Activated T-cell treated with anti-CD3 and anti-CD28 coated beads, Interleukin-2, amount 50 U/mL, for 48 hours (primary cell): ENCODE measurements around the gene SRRD.
"Not testable (repeated sequence)": the region's sequence is repeated elsewhere in the genome, so short reads cannot be mapped to it uniquely, and the experiment has no call there.

Source experiments
- DNase-seq, 2 experiments: peaks; one replicate each; pipeline ENCODE4 v3.0.0-alpha.2; 2020

The SRRD gene, protein sequence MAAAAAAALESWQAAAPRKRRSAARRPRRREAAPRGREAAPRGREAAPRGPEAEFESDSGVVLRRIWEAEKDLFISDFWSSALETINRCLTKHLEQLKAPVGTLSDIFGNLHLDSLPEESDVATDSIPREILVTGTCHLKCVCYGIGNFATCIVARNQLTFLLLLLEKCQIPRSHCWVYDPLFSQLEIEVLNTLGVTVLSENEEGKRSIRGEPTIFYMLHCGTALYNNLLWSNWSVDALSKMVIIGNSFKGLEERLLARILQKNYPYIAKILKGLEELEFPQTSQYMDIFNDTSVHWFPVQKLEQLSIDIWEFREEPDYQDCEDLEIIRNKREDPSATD

DNA sequence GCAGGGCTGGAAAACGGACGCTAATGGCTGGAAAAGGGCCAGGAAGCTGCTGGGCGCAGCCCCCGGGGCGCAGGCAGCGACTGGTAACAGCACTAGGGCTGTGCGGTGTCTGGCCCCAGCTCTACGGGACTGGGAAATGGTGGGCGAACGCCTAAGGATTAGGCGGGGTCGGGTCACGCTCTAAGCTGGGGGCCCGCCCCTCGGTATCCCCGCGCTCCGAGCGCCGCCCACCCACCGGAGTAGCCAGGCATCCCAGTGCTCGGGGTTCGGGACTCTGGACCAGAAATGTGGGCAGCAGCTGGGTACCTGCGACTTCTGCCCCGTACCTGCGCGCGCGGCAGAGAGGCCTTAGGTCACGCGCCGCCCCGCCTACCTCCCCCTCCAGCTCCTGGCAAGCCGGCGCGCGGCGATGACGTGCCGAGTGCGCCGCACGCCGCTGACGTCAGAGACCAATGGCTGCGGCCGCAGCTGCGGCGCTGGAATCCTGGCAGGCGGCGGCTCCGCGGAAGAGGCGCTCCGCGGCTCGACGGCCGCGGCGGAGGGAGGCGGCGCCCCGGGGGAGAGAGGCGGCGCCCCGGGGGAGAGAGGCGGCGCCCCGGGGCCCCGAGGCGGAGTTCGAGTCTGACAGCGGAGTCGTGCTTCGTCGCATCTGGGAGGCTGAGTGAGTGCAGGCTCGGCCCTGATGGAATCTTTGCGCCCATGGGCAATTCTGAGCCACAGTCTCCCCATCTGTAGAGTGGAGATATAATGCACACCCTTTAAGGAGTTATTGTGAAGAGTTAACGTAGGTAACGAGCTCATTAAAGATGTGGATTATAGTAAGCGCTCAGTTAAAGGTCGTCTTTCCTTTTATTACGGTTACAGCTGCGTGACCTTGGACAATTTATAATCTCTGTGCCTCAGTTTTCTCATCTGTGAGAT is at the start of gene SRRD, which contains the start of gene HPS4:
SRRD (plus strand) TSS at position 439 of the 921 bp plus-strand sequence; CDS start at position 453, 14 bp downstream.
HPS4 (minus strand) TSS at position 345 of the 921 bp plus-strand sequence. CDS start 2,021 bp downstream, outside the sequence.
- peak; percentile 92 to 95 for DNase-seq

DNA sequence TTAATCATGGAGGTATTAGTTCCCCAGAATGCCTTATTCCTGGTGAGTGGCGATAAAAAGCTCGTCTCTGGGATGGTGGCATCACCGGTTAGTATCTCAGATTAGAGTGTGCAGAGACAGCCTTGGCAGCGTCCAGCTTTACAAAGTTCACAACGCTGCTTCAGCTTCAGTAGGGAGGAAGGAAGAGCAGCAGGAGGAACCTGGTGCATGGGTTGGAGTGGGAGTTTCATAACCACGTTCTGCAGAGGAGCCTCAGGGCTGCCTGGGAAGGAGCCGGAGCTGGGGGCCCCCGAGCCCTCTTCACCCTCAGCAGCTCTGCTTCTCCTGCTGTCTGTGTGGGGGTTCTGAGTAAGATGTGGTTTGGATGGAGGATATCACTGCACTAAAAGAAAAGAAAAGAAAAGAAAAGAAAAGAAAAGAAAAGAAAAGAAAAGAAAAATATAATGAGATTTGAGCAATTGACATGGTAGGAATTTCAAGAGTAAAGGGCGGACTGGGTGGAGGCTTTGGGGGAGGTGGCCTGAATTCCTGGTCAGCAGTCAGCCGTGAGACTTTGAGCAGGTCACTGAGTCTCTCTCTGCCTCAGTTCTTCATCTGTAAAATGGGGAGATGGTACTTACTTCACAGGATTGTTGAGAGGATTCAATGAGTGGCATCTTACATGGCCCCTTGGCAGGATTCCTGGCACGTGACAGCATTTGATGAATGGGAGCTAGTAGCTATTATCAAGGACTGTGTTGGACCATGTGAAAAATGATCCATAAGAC is 48.2 kb upstream of the SRRD start:
- no peak for DNase-seq

DNA sequence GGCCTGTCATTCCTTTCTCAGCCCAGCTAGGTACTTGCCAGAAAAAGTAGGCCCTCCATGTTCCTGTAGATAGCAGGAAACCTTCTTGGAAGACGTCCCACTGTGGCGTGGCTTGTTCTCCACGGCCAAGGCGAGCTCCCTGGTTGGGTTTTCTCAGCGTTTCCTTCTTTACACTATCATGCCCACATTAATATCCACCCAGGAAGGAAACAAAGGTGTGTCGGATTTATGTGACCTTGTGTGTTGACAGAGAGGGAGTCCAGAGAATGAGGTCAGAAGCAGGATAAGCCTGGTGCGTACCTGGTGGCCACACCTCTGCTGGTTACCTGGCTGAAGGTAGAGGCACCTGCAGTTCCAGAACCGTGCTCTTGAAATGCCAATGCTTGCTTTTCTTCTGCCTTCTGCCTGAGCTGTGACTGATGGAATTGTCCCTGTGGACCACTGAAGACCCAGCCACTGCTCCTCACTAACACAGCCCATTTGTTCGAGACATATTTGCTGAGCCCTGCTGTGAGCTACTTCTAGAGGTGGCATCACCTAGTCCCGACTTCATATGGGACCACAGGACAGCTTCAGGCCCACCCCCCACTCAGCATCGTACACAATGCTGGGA is 46.7 kb upstream of the SRRD start:
- DNase-seq, result no peak

DNA sequence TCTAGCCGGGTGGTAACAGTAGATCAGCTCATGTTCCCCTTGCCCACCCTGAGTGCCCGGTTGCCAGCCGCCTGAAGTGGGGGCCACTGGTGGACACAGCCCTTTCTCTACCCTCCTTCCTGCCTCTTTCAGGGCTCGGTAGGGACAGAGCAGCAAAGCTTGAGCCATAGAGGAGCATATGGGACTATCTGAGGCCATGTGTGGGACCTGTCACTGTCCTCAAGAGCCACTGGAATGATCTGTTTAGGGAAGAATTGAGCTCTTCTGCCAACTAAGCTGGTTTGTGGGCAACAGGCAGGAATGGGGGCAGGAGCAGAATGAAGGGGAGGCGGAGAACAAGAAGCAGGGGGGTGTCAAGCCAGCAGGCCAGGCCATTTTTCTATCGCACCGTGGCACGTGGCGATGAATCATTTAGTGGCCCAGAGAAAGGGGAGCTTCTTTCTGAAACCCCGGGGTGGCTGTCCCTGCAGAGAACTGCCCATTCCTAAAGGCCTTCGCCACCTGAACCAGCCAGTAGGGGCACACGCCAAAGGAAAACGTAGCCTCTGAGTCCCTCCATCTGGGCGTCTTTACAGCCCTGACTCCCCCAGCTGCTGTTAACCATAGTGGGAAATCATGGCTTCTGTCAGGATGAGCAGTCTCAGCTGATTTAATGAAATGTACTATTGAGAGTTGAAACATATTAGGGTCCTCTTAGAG is 45.8 kb upstream of the SRRD start:
- DNase-seq, result no peak

DNA sequence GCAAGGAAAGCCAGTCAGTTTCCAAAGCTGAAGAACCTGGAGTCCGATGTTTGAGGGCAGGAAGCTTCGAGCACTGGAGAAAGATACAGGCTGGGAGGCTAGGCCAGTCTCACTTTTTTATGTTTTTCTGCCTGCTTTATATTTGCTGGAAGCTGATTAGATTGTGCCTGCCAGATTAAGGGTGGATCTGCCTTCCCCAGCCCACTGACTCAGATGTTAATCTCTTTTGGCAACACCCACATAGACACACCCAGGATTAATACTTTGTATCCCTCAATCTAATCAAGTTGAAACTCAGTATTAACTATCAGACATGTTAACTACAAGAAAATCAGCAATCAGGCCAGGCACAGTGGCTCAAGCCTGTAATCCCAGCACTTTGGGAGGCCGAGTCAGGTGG is 44.9 kb upstream of the SRRD start:
- DNase-seq, result not testable (repeated sequence)

DNA sequence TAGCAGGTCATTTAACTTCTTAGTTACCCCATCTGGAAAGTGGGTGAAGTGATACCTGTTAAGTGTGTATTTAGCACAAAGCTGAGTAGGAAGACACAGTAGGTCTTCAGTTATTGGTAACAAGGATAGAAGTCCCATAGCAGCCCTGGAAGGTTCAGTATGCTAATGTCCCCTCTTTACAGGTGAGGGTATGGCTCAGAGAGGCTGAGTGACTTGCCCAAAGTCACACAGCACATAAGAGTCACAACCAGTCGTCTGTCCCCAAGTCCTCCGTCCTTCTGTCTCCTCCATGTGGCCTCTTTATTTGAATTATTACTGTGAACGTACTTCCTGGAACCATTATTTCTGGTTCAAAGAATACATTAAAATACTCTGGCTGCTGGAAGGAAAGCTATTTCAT is 44.1 kb upstream of the SRRD start:
- DNase-seq, result no peak

DNA sequence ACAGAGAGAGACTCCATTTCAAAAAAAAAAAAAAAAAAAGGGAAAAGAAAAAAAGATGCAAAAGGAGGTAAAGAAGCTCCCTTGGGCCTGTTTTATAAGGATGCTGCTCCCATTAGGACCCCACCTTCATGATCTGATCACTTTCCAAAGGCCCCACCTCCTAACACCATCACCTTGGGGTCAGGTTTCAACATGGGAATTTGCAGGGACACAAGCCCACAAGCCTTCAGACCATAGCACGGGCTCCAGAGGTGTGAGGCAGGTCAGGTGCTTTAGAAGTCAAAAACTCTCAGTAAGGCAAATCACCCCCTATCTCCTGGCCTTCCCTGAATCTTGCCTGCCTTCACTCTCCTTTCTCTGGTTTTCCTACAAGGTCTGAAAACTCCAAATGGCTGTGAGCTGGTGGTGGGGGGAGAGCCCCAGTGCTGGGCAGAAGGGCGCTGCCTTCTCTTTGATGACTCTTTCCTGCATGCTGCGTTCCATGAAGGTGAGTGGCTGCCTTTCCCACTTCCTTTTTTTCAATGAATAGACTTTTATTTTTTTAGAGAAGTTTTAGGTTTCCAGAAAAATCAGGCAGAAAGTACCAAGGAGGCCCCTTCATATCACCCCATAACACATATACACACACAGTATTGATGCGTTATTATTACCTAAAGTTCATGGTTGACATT is 41.5 kb upstream of the SRRD start:
- DNase-seq, result no peak

DNA sequence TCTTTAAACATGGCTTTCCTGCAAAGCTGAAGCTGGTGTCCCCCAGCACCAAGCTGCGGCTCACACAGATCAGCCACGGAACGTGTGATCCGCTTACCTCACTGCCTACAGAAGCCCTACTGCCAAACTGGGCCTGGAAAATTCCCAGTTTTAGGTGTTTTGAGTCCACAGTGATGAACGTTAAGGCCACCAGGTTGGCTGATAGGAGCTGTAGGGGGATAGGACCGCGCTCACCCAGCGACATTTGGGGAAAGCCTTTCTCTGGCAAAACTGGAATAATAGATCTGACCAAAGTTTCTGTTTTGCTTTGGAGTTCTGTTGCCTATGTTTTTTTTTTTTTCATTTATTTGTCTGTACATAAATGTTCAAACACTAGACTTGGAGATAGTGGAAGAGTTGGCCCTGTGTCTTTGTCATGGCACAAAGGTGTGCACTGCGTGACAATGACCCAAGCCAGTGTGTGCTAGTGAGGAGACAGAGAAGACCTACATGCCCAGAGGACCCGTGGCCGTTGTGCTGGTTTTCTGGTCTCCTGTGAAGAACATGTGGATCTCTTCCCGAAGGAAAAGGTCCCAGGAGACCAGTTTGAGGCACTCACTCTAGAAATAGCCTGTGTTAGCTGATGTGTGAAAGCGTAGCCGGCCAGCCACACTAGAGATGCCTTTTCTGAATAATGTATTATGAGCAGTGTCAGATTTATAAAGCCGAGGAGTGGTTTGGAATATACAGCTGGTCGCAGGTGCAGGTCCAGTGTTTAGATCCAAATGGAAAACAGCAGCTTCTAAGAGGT is 39.6 kb upstream of the SRRD start:
- DNase-seq, result no peak

DNA sequence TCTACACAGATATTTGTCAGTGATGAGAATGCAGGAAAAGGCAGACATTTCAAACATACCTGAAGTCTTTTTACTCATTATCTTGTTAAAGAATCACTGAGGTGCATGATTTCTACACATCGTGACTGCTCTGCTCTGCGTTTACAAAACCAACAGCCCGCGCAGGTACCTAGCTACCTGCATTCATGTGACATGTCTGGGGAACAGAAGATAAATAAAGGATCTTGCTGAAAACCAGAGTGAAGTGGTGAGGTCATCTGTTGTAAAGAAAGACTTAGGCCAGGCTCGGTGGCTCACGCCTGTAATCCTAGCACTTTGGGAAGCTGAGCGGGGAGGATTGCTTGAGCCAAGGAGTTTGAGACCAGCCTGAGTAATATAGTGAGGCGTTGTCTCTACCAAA is 38.9 kb upstream of the SRRD start:
- DNase-seq, result no peak

DNA sequence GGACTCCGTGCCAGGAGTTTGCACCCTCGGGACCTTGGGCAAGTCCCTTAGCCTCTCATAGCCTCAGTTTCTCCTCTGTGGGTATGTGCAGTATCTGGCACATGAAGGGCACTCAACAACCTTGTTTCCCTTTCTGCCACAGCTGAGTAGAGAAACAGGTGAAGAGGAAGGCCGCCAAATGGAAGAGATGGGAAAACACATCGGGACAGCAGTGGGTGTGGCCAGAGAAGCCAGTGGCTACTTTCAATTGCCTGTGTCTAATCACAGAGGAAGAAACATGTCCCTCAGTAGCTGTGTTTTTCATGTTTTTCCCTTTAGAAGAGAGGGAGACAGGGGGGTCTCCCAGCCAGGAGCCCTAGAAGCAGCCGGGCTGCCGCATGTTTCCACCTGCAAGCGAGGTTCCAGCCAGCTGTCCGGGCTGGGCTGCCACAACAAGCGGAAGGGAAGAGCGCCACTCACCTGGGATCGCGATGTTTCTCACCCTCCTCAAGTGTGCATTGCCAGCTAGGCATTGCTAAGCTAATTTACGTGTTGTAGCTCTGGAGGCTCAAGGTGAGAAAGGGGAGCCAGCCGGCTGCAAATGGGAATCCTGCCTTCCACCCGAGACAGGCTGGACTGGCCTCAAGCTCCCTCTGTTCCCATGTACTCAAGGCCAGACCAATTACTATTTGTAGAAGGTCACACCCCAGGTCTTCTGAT is 38.0 kb upstream of the SRRD start:
- DNase-seq, result no peak

DNA sequence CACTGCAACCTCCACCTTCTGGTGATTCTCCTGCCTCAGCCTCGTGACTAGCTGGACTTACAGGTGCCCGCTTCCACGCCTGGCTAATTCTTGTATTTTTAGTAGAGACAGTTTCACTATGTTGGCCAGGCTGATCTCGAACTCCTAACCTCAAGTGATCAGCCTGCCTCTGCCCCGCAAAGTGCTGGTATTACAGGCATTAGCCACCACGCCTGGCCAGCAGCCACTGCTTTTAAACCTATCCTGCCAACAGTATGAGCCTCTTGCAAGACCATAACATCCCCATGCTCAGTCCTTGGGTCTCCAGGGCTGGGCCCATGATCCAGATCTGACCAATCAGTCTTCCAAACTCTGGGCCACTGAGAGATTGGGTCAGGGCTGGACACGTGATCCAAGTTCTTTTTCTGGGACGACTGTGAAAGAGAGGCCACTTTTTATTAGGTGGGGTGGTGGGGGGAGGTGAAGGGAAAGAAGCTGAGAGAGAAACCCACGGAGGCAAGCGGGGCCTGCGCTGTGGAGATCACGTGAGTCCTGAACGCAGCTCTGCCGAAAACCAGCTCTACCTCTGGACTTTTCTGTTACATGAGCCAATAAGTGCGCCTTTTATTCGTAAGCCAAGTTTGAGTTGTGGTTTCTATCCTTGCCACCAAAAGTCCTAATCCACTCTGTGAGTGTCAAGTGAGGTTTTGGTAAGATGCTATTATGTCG is 36.7 kb upstream of the SRRD start:
- DNase-seq, result no peak

DNA sequence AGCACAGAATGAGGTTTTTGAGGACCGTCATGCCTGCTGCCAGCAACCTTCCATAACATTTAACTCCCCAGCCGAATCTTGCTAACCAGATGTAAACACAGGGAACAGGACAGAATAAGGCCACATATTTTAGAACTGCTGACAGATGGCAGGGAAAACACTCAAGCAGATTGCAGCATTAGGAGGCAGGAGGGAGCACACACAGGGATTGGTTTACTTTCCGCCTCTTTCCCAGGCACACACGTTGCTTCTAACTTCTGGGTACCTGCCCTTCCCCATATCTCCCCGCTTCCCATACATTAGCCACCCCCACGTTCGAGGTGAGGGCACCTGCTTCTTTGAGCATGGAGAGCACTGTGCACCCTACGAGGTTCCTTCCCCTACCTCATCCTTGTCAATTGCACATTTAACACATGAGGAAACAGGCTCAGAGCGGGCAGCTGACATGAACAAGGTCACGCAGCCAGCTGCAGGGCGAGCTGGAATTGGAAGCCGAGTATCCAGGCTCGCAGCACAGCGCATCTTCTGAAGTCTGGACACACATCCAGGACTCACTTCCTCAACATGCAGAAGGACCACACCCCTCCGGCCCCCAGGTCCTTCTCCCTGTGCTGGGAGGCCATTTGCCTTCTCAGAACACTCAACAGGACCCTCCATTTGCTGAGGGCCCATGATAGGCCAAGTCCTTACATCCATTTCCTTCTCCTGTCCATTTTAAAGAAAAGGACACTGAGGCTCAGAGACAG is 35.9 kb upstream of the SRRD start:
- no peak for DNase-seq

DNA sequence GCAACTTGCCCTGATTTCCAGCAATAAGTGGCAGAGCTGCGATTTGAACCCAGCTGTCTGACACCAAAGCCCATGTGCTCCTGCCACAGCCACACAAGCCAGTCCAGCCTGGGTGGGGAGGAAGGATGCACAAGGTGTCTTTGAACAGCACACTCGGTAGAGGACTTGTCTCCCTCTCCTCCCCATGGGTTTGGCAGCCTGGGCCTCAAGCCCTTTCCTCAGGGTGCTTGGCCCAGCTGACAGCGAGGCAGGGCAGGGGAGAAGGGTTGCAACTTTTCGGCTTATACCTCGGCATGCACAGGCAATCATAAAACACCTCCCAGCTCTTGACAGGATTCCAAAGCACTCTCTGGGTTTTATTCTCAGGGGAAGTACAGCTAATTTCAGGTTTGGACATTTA is 35.3 kb upstream of the SRRD start:
- no peak for DNase-seq

DNA sequence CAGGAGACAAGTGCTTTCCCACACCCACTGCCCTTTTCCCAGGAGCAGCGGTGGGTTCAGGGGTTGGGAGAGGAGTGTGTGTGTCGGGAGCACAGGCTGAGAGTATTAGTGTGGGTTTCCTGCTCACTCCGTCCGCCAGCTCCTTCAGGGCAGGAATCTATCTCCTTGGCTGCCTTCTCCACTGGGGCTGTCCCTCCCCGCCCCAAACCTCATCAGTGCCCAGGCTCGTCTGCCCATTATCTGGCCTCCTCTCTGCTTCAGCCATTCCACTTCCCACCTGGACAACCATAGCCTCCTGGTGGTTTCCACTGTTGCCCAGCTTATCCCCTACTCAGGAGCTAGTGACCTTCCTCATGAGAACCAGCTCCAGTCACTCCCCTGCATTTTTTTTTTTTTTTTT is 34.7 kb upstream of the SRRD start:
- no peak for DNase-seq

DNA sequence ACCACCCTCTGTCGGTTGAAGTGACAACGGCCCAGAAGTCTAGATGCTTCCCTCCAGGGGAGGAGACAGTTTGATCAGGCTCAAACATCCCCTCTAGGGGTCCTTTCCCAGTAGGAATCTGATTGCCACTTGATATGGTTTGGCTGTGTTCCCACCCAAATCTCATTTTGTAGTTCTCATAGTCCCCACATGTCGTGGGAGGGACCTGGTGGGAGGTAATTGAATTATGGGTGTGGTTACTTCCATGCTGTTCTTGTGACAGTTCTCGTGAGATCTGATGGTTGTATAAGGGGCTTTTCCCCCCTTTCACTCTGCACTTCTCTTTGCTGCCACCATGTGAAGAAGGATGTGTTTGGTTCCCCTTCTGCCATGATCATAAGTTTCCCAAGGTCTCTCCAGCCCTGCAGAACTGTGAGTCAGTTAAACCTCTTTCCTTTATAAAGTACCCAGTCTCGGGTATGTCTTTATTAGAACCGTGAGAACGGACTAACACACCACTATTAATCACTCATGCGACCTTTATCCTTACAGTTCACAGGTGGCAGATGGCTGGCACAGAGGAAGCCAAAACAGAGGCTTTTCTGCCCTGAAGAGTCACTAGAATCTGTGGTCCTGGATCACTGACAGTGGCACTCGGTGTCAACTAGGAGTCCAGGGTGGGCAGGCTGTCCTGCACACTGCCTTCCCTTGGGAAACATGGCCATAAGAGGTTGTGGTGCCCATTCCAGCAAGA is 33.1 kb upstream of the SRRD start:
- no peak for DNase-seq

DNA sequence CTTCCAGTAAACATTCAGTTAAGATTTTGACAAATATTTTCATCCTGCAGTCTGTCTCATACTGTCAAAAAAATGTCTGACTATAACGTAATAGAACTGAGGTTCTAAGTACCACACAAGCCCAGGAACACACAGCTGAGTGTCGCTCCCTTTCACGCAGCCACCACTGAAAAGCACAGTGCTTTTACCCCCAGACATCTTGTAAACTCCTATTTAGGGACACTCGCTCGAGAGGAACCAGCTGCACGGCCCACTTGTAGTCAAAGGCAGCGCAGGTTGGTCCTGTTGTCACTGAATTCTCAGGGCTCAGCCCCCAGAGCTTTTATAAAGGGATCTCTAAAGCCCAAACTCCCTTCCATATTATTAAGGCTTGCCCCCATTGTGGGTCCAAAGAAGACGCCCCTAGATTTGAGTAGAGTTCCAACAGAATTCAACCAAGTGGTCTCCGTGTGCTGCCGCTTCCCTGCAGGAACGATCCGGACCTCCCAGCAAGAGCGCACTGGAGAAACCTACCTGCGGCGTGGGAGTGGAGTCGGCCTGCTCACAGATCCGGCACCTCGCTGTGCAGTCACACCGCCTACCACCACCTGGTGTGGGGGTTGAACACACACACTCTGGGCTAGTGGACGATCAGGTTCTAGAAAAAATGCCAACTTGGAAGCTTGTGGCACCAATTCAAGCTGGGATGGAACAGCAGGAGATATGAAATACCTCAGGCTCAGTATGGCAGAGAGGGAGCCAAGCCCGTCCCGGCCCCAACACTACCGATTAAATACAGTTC is 31.3 kb upstream of the SRRD start:
- DNase-seq, result no peak

DNA sequence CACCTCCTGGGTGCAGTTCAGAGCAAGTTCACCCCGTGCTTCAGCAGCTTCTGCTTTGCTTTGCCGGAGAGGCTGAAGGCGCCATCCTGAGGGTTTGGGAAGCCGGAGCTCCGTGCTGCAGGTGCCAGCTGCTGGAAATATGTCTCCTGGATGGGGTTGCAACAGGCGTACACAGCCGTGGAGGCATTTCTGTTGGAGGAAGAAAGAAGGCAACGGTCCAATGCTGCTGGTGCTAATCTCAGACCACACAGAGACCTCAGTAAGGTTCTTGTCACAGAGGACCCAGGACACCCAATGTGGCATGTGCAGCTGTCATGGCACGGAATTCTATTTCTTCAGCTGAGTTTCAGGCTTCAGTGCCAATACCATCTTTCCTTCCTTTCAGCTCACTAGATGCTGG is 30.5 kb upstream of the SRRD start:
- no peak for DNase-seq
